ENCODE data around the gene FADS6. TPM values are rescaled to one million over a fixed set of nuclear protein-coding genes. Genes with fewer than 3 reads are reported as not detected.

Gene FADS6
- total RNA-seq, 4 donors from 2014 or later = 4.9 to 19.9 (median 6.8) TPM

- DNase-seq (ENCODE audit: low spot score in 2 of 2) = no peak
- no peak overlapping the region for H3K4me3 ChIP-seq (ENCODE audit: low read depth, poor library complexity, severe bottlenecking)
- intact Hi-C loops (cut with DNase I; ENCODE audit: low total_unique reads) = no loop called here
- 48 to 58% methylated on average over 22 of the region's 22 CpGs for WGBS, 2 donors
- TF ChIP-seq CTCF (IDR thresholded peaks at IDR 0.05) = no peak
- TF ChIP-seq POLR2A (IDR thresholded peaks at IDR 0.05) = no peak
These were observed 61.8 kb downstream of the FADS6 start for GRCh38 chr17:74831444-74832146.

GRCh38 chr17:74830861-74831260 is 62.6 kb downstream of the FADS6 start:
- no peak overlapping the region for H3K4me3 ChIP-seq (ENCODE audit: low read depth, poor library complexity, severe bottlenecking)
- intact Hi-C loops (cut with DNase I; ENCODE audit: low total_unique reads) = no loop called here
- WGBS, 2 donors = 80 to 83% methylated on average over 19 of the region's 19 CpGs
- DNase-seq (ENCODE audit: low spot score in 2 of 2) = no peak
- TF ChIP-seq CTCF (IDR thresholded peaks at IDR 0.05) = no peak

- 90 to 94% methylated on average over 11 of the region's 11 CpGs for WGBS, 2 donors
- H3K4me3 ChIP-seq (ENCODE audit: low read depth, poor library complexity, severe bottlenecking) = no peak overlapping the region
- no peak for DNase-seq (ENCODE audit: low spot score in 2 of 2)
- TF ChIP-seq POLR2A (IDR thresholded peaks at IDR 0.05) = no peak
- TF ChIP-seq CTCF (IDR thresholded peaks at IDR 0.05) = no peak
- intact Hi-C loops (cut with DNase I; ENCODE audit: low total_unique reads) = no loop called here
These were observed 65.6 kb downstream of the FADS6 start for GRCh38 chr17:74827800-74828199.

Other genes starting within 250 kb of the FADS6 start
- gene CD300LF, start 180.7 kb downstream of the FADS6 start, total RNA-seq = under 1 TPM in 2 of 4 donors, not detected in 2; 0.13 to 0.27 TPM
- 1 to 10 TPM in 1 of 4 donors, under 1 TPM in 1, not detected in 2; 0.57 to 1.7 TPM for gene RAB37, start 156.4 kb downstream of the FADS6 start, total RNA-seq
- gene NHERF1, start 145.0 kb downstream of the FADS6 start, total RNA-seq = 10 to 100 TPM; 47.6 to 67.7 (median 58.6) TPM
- 10 to 100 TPM; 14.3 to 26.6 (median 18.1) TPM for gene NAT9, start 117.3 kb downstream of the FADS6 start, total RNA-seq
- under 1 TPM in 2 of 4 donors, not detected in 2; 0.49 to 0.55 TPM for gene GRIN2C, start 33.7 kb downstream of the FADS6 start, total RNA-seq
- 10 to 100 TPM; 21.9 to 28.0 (median 24.6) TPM for gene FDXR, start 20.6 kb downstream of the FADS6 start, total RNA-seq
- 1 to 10 TPM in 3 of 4 donors, under 1 TPM in 1; 0.67 to 2.6 (median 2.1) TPM for gene USH1G, start 29.6 kb upstream of the FADS6 start, total RNA-seq
- gene OTOP2, start 30.6 kb upstream of the FADS6 start, total RNA-seq = not detected
- gene OTOP3, start 42.3 kb upstream of the FADS6 start, total RNA-seq = 1 to 10 TPM in 2 of 4 donors, under 1 TPM in 1, not detected in 1; 0.64 to 2.3 (median 1.1) TPM
- 10 to 100 TPM in 1 of 4 donors, 1 to 10 TPM in 3; 2.9 to 11.6 (median 6.2) TPM for gene HID1, start 79.1 kb upstream of the FADS6 start, total RNA-seq
- gene CDR2L, start 94.0 kb upstream of the FADS6 start, total RNA-seq = 1 to 10 TPM; 4.5 to 9.8 (median 5.3) TPM
- gene MRPL58, start 119.0 kb upstream of the FADS6 start, total RNA-seq = 10 to 100 TPM; 48.6 to 76.4 (median 58.8) TPM
- gene ATP5PD, start 153.3 kb upstream of the FADS6 start, total RNA-seq = 100 to 1,000 TPM; 212 to 298 (median 249) TPM
- gene KCTD2, start 153.6 kb upstream of the FADS6 start, total RNA-seq = 10 to 100 TPM; 22.5 to 38.3 (median 28.6) TPM
- gene SLC16A5, start 194.3 kb upstream of the FADS6 start, total RNA-seq = 100 to 1,000 TPM in 1 of 4 donors, 10 to 100 TPM in 3; 41.1 to 101 (median 62.6) TPM
- 10 to 100 TPM; 10.6 to 14.7 (median 11.9) TPM for gene ARMC7, start 216.3 kb upstream of the FADS6 start, total RNA-seq
- 100 to 1,000 TPM in 3 of 4 donors, 10 to 100 TPM in 1; 62.5 to 107 (median 105) TPM for gene NT5C, start 238.1 kb upstream of the FADS6 start, total RNA-seq